Loucy (cell line): ENCODE data around the gene IFNA21.

Experiments used
- EZH2phosphoT487 ChIP-seq: fragments of 200-600 bp; IDR thresholded peaks from 2 replicates; pipeline ENCODE4 v1.6.1; 2018; ENCODE audit warnings: antibody characterized with exemption, mild to moderate bottlenecking, moderate library complexity, borderline replicate concordance
- TF ChIP-seq, protein P1 (sequence below): fragments of 200-600 bp; sonication (generic); conservative IDR thresholded peaks from 2 replicates; pipeline ENCODE4 v1.5.1; 2014; ENCODE audit warnings: mild to moderate bottlenecking, antibody characterized with exemption, low read length

DNA sequence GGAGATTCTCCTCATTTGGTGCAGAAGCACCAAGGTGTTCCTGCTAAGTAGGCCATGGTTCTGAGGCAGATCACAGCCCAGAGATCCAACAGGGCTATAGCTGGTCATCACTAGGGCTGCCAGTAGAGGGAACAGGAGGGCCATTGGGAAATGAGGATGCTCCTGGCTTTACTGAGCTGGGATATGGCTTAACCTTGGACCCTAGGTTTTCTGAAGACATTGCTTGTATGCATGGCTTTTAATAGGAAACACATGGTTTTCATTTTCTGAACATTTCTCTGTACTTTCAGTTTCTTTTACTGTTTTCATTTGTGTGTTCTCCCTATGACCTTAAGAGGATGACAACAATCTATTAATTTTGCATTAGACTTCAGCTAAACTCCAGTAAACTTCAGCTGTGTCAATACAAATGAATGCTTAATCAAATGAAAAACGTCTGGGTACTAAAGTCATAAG is 25.0 kb downstream of the IFNA21 start, which contains the start of gene IFNW1:
- TF ChIP-seq, protein P1, sequence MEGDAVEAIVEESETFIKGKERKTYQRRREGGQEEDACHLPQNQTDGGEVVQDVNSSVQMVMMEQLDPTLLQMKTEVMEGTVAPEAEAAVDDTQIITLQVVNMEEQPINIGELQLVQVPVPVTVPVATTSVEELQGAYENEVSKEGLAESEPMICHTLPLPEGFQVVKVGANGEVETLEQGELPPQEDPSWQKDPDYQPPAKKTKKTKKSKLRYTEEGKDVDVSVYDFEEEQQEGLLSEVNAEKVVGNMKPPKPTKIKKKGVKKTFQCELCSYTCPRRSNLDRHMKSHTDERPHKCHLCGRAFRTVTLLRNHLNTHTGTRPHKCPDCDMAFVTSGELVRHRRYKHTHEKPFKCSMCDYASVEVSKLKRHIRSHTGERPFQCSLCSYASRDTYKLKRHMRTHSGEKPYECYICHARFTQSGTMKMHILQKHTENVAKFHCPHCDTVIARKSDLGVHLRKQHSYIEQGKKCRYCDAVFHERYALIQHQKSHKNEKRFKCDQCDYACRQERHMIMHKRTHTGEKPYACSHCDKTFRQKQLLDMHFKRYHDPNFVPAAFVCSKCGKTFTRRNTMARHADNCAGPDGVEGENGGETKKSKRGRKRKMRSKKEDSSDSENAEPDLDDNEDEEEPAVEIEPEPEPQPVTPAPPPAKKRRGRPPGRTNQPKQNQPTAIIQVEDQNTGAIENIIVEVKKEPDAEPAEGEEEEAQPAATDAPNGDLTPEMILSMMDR, result peak; percentile 32
- TF ChIP-seq EZH2phosphoT487, result no peak
